Sigmoid colon (tissue), 3 donors: ENCODE data around the gene LSM2.

ENCODE experiments used
- CTCF ChIP-seq, 4 experiments: fragments of 450-650 bp in 3 of 4; fragments of 200-600 bp in 1 of 4; IDR thresholded peaks; one replicate each; pipeline ENCODE4 v1.5.1; 2016 to 2019; ENCODE audit warnings: antibody characterized with exemption in 4 of 4, mild to moderate bottlenecking in 3 of 4, moderate library complexity in 2 of 4
- POLR2A ChIP-seq, 2 donors: fragments of 450-650 bp; IDR thresholded peaks; one replicate each; pipeline ENCODE4 v1.6.1; 2016; ENCODE audit warnings: antibody characterized with exemption in 2 of 2, mild to moderate bottlenecking in 2 of 2, moderate library complexity in 2 of 2

GRCh38 chr6:31776989-31777666, 29.6 kb downstream of the LSM2 start, which contains the start of gene VWA7:
- TF ChIP-seq CTCF (IDR thresholded peaks at IDR 0.05) (no peak), POLR2A (IDR thresholded peaks at IDR 0.05) (no peak)
